ENCODE measurements around the gene RAB9A.
A peak's percentile ranks its signal among the peaks of the same experiment; 100 is the strongest.
"Not testable (repeated sequence)": the region's sequence is repeated elsewhere in the genome, so short reads cannot be mapped to it uniquely, and the experiment has no call there.

The RAB9A gene

GRCh38 chrX:13688958-13689740 is at the start of gene RAB9A:
Gene RAB9A (plus strand): TSS chrX:13689128. CDS start chrX:13708747, 19,619 bp downstream.
- peak within 1 kb of the TSS; percentile 79 for H3K4me3 ChIP-seq (ENCODE audit: low read depth, low read length)
- DNase-seq (ENCODE audit: low read depth), result peak; percentile 20
- in situ Hi-C loops (cut with HindIII; ENCODE audit: low sequenced_read_pairs), result no loop called here
- no peak for TF ChIP-seq CTCF (IDR thresholded peaks at IDR 0.05; ENCODE audit: low read depth, low read length, missing control alignments)

- in situ Hi-C loops (cut with HindIII; ENCODE audit: low sequenced_read_pairs); H3K4me3 ChIP-seq (ENCODE audit: low read depth, low read length): not testable (repeated sequence)
These were observed 47.2 kb upstream of the RAB9A start for GRCh38 chrX:13641684-13642083.

GRCh38 chrX:13645464-13646153 is 43.3 kb upstream of the RAB9A start:
- no peak for DNase-seq (ENCODE audit: low read depth)
- no peak overlapping the region for H3K4me3 ChIP-seq (ENCODE audit: low read depth, low read length)
- no peak for TF ChIP-seq CTCF (IDR thresholded peaks at IDR 0.05; ENCODE audit: low read depth, low read length, missing control alignments)
- in situ Hi-C loops (cut with HindIII; ENCODE audit: low sequenced_read_pairs), result no loop called here

More at GRCh38 chrX:13641684-13642083, 47.2 kb upstream of the RAB9A start:
- DNase-seq (ENCODE audit: low read depth), result not testable (repeated sequence)

- DNase-seq (ENCODE audit: low read depth), result no peak
- in situ Hi-C loops (cut with HindIII; ENCODE audit: low sequenced_read_pairs), result no loop called here
- peak; percentile 72 for TF ChIP-seq CTCF (IDR thresholded peaks at IDR 0.05; ENCODE audit: low read depth, low read length, missing control alignments)
- no peak overlapping the region for H3K4me3 ChIP-seq (ENCODE audit: low read depth, low read length)
These were observed 42.8 kb upstream of the RAB9A start for GRCh38 chrX:13646154-13646549.

GRCh38 chrX:13647709-13648212 is 41.2 kb upstream of the RAB9A start:
- in situ Hi-C loops (cut with HindIII; ENCODE audit: low sequenced_read_pairs), result no loop called here
- TF ChIP-seq CTCF (IDR thresholded peaks at IDR 0.05; ENCODE audit: low read depth, low read length, missing control alignments), result no peak
- no peak for DNase-seq (ENCODE audit: low read depth)
- no peak overlapping the region for H3K4me3 ChIP-seq (ENCODE audit: low read depth, low read length)

- DNase-seq (ENCODE audit: low read depth); H3K4me3 ChIP-seq (ENCODE audit: low read depth, low read length); in situ Hi-C loops (cut with HindIII; ENCODE audit: low sequenced_read_pairs): not testable (repeated sequence)
These were observed 40.6 kb upstream of the RAB9A start for GRCh38 chrX:13648336-13648735.

GRCh38 chrX:13649838-13650237 is 39.1 kb upstream of the RAB9A start:
- no peak overlapping the region for H3K4me3 ChIP-seq (ENCODE audit: low read depth, low read length)
- DNase-seq (ENCODE audit: low read depth), result no peak
- no peak for TF ChIP-seq CTCF (IDR thresholded peaks at IDR 0.05; ENCODE audit: low read depth, low read length, missing control alignments)
- in situ Hi-C loops (cut with HindIII; ENCODE audit: low sequenced_read_pairs), result no loop called here

Data from astrocyte of the cerebellum (primary cell).